AG10803 (cell line): Measurements from ENCODE around the gene GPM6B.
"Not testable (repeated sequence)": the region's sequence is repeated elsewhere in the genome, so short reads cannot be mapped to it uniquely, and the experiment has no call there.

ENCODE experiments used
- DNase-seq: peaks from one replicate; pipeline ENCODE4 v3.0.0; 2010; ENCODE audit warnings: low read depth
- H3K4me3 ChIP-seq: 2 replicates; pipeline ENCODE4 v1.5.1; 2011; ENCODE audit warnings: mild to moderate bottlenecking, low read length, control low read depth
- CTCF ChIP-seq: conservative IDR thresholded peaks from 2 replicates; pipeline ENCODE4 v1.5.1; 2011; ENCODE audit warnings: mild to moderate bottlenecking, low read length, control low read depth, inconsistent platforms

Gene GPM6B

GRCh38 chrX:13732246-13733067, 84.4 kb downstream of the GPM6B start:
- no peak overlapping the region; the same call in 1 of the 2 replicates for H3K4me3 ChIP-seq
- DNase-seq: peak; percentile 48
- TF ChIP-seq CTCF: no peak

GRCh38 chrX:13730523-13730922, 86.4 kb downstream of the GPM6B start:
- not testable (repeated sequence) for H3K4me3 ChIP-seq, DNase-seq

GRCh38 chrX:13726583-13726982, 90.3 kb downstream of the GPM6B start:
- not testable (repeated sequence) for H3K4me3 ChIP-seq, DNase-seq

- not testable (repeated sequence) for H3K4me3 ChIP-seq, DNase-seq
These were observed 92.0 kb downstream of the GPM6B start for GRCh38 chrX:13724878-13725277.

GRCh38 chrX:13721819-13722519, 94.9 kb downstream of the GPM6B start:
- no peak for TF ChIP-seq CTCF
- H3K4me3 ChIP-seq: no peak overlapping the region
- DNase-seq: peak; percentile 23

- DNase-seq: no peak
- no peak for TF ChIP-seq CTCF
- no peak overlapping the region for H3K4me3 ChIP-seq
These were observed 95.5 kb downstream of the GPM6B start for GRCh38 chrX:13721371-13721770.
